ENCODE results near the gene CRIM1. TPM values are rescaled to one million over a fixed set of nuclear protein-coding genes. Genes with fewer than 3 reads are reported as not detected.

The CRIM1 gene
- total RNA-seq, 1 experiment from 2014 or later = 292 TPM

Other genes with a start within 250 kb of the CRIM1 start
- gene FEZ2, start 242.4 kb downstream of the CRIM1 start, total RNA-seq (2022) = 50.5 and 55.8 TPM in 2 replicates

Data from Caco-2 (cell line).